H1 (cell line): ENCODE data around the gene NHERF2. TPM values are rescaled to one million over a fixed set of nuclear protein-coding genes. Genes with fewer than 3 reads are reported as not detected.

Experiments used
- CTCF ChIA-PET: fragments of 300-600 bp; sonication (Branson Sonifier 250); formaldehyde crosslinking; loops from one replicate; lab custom pipeline; 2021; ENCODE audit not compliant: partially characterized antibody; lab: Charles Lee
- POLR2A ChIA-PET: fragments of 300-600 bp; sonication (Branson Sonifier 250); formaldehyde crosslinking; loops from one replicate; lab custom pipeline; 2021; ENCODE audit warnings: inconsistent platforms; ENCODE audit not compliant: partially characterized antibody; lab: Charles Lee
- DNase-seq, 2 experiments: peaks; one replicate each; pipeline versions ENCODE4 v3.0.0 to v3.0.0-alpha.2; 2010 to 2022; ENCODE audit warnings: low spot score in 2 of 2, low read depth in 1 of 2, mixed read lengths in 1 of 2
- FAIRE-seq: peaks from 2 replicates; lab custom pipeline; 2011; peaks lifted over from hg19 to GRCh38; lab: Jason Lieb, UNC
- H2AFZ ChIP-seq: 2 replicates; pipeline ENCODE4 v1.8.1; 2012; ENCODE audit warnings: low read length, inconsistent platforms
- H2AK5ac ChIP-seq: 2 replicates; pipeline ENCODE4 v1.6.1; 2013; ENCODE audit warnings: low read depth, low read length
- H2BK120ac ChIP-seq: replicated peaks from 2 replicates; pipeline ENCODE3; 2013; ENCODE audit warnings: low read depth, low read length, inconsistent platforms
- H2BK12ac ChIP-seq: 2 replicates; pipeline ENCODE4 v1.6.1; 2013; ENCODE audit warnings: low read depth, low read length
- H2BK15ac ChIP-seq: 2 replicates; pipeline ENCODE4 v1.6.1; 2013; ENCODE audit warnings: low read length
- H2BK20ac ChIP-seq: 2 replicates; pipeline ENCODE4 v1.6.1; 2013; ENCODE audit warnings: low read length
- H2BK5ac ChIP-seq: 2 replicates; pipeline ENCODE4 v1.6.1; 2013; ENCODE audit warnings: low read depth, low read length
- H3K14ac ChIP-seq: 2 replicates; pipeline ENCODE4 v1.6.1; 2013; ENCODE audit warnings: inconsistent platforms; ENCODE audit not compliant: insufficient read length
- H3K18ac ChIP-seq: 2 replicates; pipeline ENCODE4 v1.6.1; 2013; ENCODE audit warnings: low read length; ENCODE audit errors: extremely low read depth
- H3K23ac ChIP-seq: 2 replicates; pipeline ENCODE4 v1.6.1; 2013; ENCODE audit warnings: inconsistent platforms; ENCODE audit not compliant: insufficient read length
- H3K23me2 ChIP-seq: 2 replicates; pipeline ENCODE4 v1.6.1; 2013; ENCODE audit warnings: low read depth, low read length
- H3K27ac ChIP-seq: 2 replicates; pipeline ENCODE4 v1.6.1; 2011; ENCODE audit warnings: low read depth, low read length, inconsistent platforms
- H3K27me3 ChIP-seq, 4 experiments: replicated peaks in 1 of 4; 1 replicate in 1 of 4; 2 replicates in 3 of 4; pipeline versions ENCODE4 v1.6.1 to v1.8.1; 2011 to 2013; ENCODE audit warnings: low read length in 3 of 4, mild to moderate bottlenecking in 3 of 4, inconsistent platforms in 2 of 4, mixed read lengths in 2 of 4, moderate library complexity in 1 of 4; ENCODE audit not compliant: control insufficient read depth in 3 of 4, insufficient read depth in 3 of 4; ENCODE audit errors: extremely low read depth in 1 of 4
- H3K36me3 ChIP-seq, 4 experiments: 2 replicates each; pipeline versions ENCODE4 v1.6.1 to v1.8.1; 2011 to 2013; ENCODE audit warnings: mild to moderate bottlenecking in 4 of 4, low read length in 3 of 4, moderate library complexity in 2 of 4, control low read depth in 1 of 4, inconsistent platforms in 1 of 4; ENCODE audit not compliant: insufficient read depth in 4 of 4, control insufficient read depth in 2 of 4
- H3K4ac ChIP-seq: replicated peaks from 2 replicates; pipeline ENCODE3; 2013; ENCODE audit warnings: low read length, low read depth, mixed read lengths, inconsistent platforms; ENCODE audit not compliant: insufficient read length
- H3K4me1 ChIP-seq, 4 experiments: replicated peaks in 1 of 4; 1 replicate in 1 of 4; 2 replicates in 3 of 4; pipeline versions ENCODE4 v1.6.1 to v1.8.1; 2011 to 2013; ENCODE audit warnings: low read length in 3 of 4, inconsistent platforms in 2 of 4, mixed read lengths in 1 of 4; ENCODE audit not compliant: insufficient read depth in 4 of 4, control insufficient read depth in 3 of 4
- H3K4me2 ChIP-seq, 2 experiments: 2 replicates each; pipeline versions ENCODE4 v1.6.1 to v1.8.1; 2011 to 2013; ENCODE audit warnings: low read depth in 2 of 2, low read length in 2 of 2, control low read depth in 1 of 2, inconsistent platforms in 1 of 2, mild to moderate bottlenecking in 1 of 2; ENCODE audit not compliant: insufficient read depth in 1 of 2
- H3K4me3 ChIP-seq, 4 experiments: fragments of 200-600, 300-600 bp in 1 of 4; sonication (generic), shearing (Covaris generic), sonication (Bioruptor Twin) in 1 of 4; 2 replicates each; pipeline versions ENCODE4 v1.5.1 to v1.8.1; 2011 to 2016; ENCODE audit warnings: low read length in 4 of 4, low read depth in 3 of 4, control low read depth in 2 of 4, inconsistent platforms in 2 of 4, mild to moderate bottlenecking in 2 of 4, mixed read lengths in 1 of 4, moderate library complexity in 1 of 4; ENCODE audit not compliant: insufficient read depth in 2 of 4; ENCODE audit errors: extremely low read depth in 1 of 4
- H3K56ac ChIP-seq: replicated peaks from 2 replicates; pipeline ENCODE3; 2013; ENCODE audit warnings: low read depth, mild to moderate bottlenecking, mixed read lengths, low read length, inconsistent platforms; ENCODE audit not compliant: insufficient read length
- H3K79me1 ChIP-seq: 2 replicates; pipeline ENCODE4 v1.6.1; 2013; ENCODE audit warnings: low read depth, low read length, control low read depth
- H3K79me2 ChIP-seq, 2 experiments: 2 replicates each; pipeline versions ENCODE4 v1.6.1 to v1.8.1; 2012 to 2013; ENCODE audit warnings: low read length in 2 of 2, mild to moderate bottlenecking in 2 of 2, inconsistent platforms in 1 of 2; ENCODE audit not compliant: insufficient read depth in 2 of 2, control insufficient read depth in 1 of 2
- H3K9ac ChIP-seq, 4 experiments: replicated peaks in 1 of 4; 1 replicate in 1 of 4; 2 replicates in 3 of 4; pipeline versions ENCODE4 v1.6.1 to v1.8.1; 2011 to 2013; ENCODE audit warnings: low read depth in 3 of 4, low read length in 3 of 4, control low read depth in 2 of 4, mild to moderate bottlenecking in 2 of 4, moderate library complexity in 2 of 4, inconsistent platforms in 1 of 4; ENCODE audit errors: extremely low read depth in 1 of 4
- H3K9me3 ChIP-seq, 2 experiments: 2 replicates each; pipeline versions ENCODE4 v1.6.1 to v1.8.1; 2012 to 2013; ENCODE audit warnings: mild to moderate bottlenecking in 2 of 2, moderate library complexity in 2 of 2, control low read depth in 1 of 2, inconsistent platforms in 1 of 2, low read depth in 1 of 2, low read length in 1 of 2, mixed read lengths in 1 of 2; ENCODE audit not compliant: insufficient read depth in 2 of 2
- H4K20me1 ChIP-seq, 2 experiments: replicated peaks in 1 of 2; 2 replicates each; pipeline versions ENCODE3 to v1.8.1; 2011 to 2013; ENCODE audit warnings: inconsistent platforms in 2 of 2, low read length in 2 of 2, mild to moderate bottlenecking in 1 of 2; ENCODE audit not compliant: insufficient read depth in 2 of 2, control insufficient read depth in 1 of 2
- H4K5ac ChIP-seq: 2 replicates; pipeline ENCODE4 v1.6.1; 2013; ENCODE audit warnings: low read length, low read depth, mixed read lengths, inconsistent platforms; ENCODE audit not compliant: insufficient read length
- H4K8ac ChIP-seq: 2 replicates; pipeline ENCODE4 v1.8.0; 2013; ENCODE audit warnings: mild to moderate bottlenecking, moderate library complexity, low read length, inconsistent platforms; ENCODE audit not compliant: insufficient read depth; ENCODE audit errors: extremely low read depth
- H4K91ac ChIP-seq: replicated peaks from 2 replicates; pipeline ENCODE3; 2013; ENCODE audit warnings: low read length, mixed read lengths, inconsistent platforms; ENCODE audit not compliant: insufficient read length
- BCL11A ChIP-seq, 2 experiments: IDR thresholded peaks; one replicate each; pipeline ENCODE4 v1.6.1; 2011; ENCODE audit warnings: low read depth in 2 of 2, low read length in 2 of 2, mild to moderate bottlenecking in 2 of 2
- WGBS, 2 experiments: shearing (Covaris generic) in 1 of 2; methylation state at CpG; one replicate each; pipeline versions ENCODE4 v1.1.6 to v1.1.7; 2013 to 2015; ENCODE audit warnings: low lambda C conversion rate in 2 of 2, mixed read lengths in 2 of 2, inconsistent platforms in 1 of 2, low coverage in 1 of 2, missing lambda C conversion rate in 1 of 2; ENCODE audit not compliant: insufficient replicate concordance in 2 of 2, insufficient coverage in 1 of 2, insufficient read length in 1 of 2; ENCODE audit errors: extremely low coverage in 1 of 2, missing lambda C conversion rate in 1 of 2; 5-methylcytosine and 5-hydroxymethylcytosine counted together
- polyA plus RNA-seq, 7 experiments: library from polyadenylated mRNA; depleted of rRNA in 3 of 7; stranded (reverse) in 5 of 7; unstranded in 2 of 7; fragments of >200 nt in 5 of 7; fragments of 200-250 nt in 2 of 7; gene quantifications; 1 replicate in 5 of 7; 2 replicates in 1 of 7; 4 replicates in 1 of 7; pipeline versions ENCODE4 v1.2.1 to v1.2.3, GENCODE V29; 2011 to 2013; ENCODE audit warnings: missing spikeins in 2 of 7, mixed read lengths in 2 of 7
- total RNA-seq: library from RNA; stranded (reverse); fragmentation: NEBNext Ultra II Directional; extraction: Animal tissue kit (Norgen Biotek cat#: 25700); gene quantifications from 2 replicates; pipeline ENCODE4 v1.2.1, GENCODE V29; 2021

Gene NHERF2
- total and polyA plus RNA-seq, 2 of the 8 experiments (the other 6 are each of a cell fraction or from before 2014, with no cell fraction given): 13.9 to 19.3 TPM

DNA sequence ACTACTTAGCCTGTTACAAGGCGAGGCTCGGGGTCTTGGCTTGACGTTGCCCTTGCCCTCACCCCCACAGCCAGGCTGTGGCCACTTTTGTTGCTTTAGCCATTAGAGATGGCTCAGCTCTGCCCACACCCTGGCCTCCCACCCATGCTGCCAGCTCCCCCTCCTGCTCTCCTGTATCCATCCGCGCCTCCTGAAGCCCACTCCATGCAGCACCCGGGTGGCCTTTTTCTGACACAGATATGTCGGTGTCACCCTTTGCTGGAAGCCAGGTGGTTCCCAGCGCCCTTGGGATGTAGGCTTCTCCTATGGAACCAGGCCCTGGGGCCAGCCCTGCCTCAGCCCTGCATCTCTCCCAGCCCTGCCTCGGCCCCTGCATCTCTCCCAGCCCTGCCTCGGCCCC is 30.7 kb downstream of the NHERF2 start:
- Histone ChIP-seq H3K27ac (no peak overlapping the region), H3K56ac (no peak overlapping the region), H3K23ac (no peak overlapping the region), H2BK5ac (no peak overlapping the region), H4K8ac (no peak overlapping the region), H3K14ac (no peak overlapping the region), H3K9ac (no peak overlapping the region), H2BK120ac (no peak overlapping the region), H3K4me2 (no peak overlapping the region), H3K27me3 (no peaks in the 10 kb centered on the region), H3K9me3 (no peaks in the 10 kb centered on the region), H2BK12ac (no peak overlapping the region), H3K79me2 (no peaks in the 10 kb centered on the region), H3K18ac (no peak overlapping the region), H4K20me1 (peaks cover 2 to 11% of the 10 kb centered on the region in 2 experiments), H3K36me3 (peaks cover 0 to 5% (median 4%) of the 10 kb centered on the region in 4 experiments; a peak in 4 of 8 replicates), H3K23me2 (no peaks in the 10 kb centered on the region), H4K91ac (no peak overlapping the region), H2AFZ (no peak overlapping the region), H2AK5ac (no peak overlapping the region), H2BK20ac (no peak overlapping the region), H3K4me3 (no peak overlapping the region), H3K4me1 (no peaks in the 10 kb centered on the region), H4K5ac (no peak overlapping the region), H3K79me1 (no peaks in the 10 kb centered on the region), H3K4ac (no peak overlapping the region), H2BK15ac (no peak overlapping the region)
- DNase-seq: no peak
- FAIRE-seq: no peak
- 90% methylated on average over 8 of the region's 10 CpGs; no CpG with 5 or more reads in 1 of the 2 experiments for WGBS, 2 experiments
- CTCF ChIA-PET: interaction anchor here (0.6 to 2.6 kb wide), 20 partner anchors 8 to 776 kb away, joined by 3 to 22 read pairs (median 6); partner anchors contain the start of genes NPW, NTHL1 and TSC2
- POLR2A ChIA-PET: interaction anchor here (1.0 to 2.3 kb wide), 5 partner anchors 8 to 98 kb away, joined by 3 to 12 read pairs (median 4); partner anchors contain the start of genes NTHL1, TRAF7 and TSC2
- TF ChIP-seq BCL11A (IDR thresholded peaks at IDR 0.05; ENCODE audit: low read depth in 2 of 2, low read length in 2 of 2): no peak
